SK-N-SH (cell line): ENCODE measurements around the gene FGF5. TPM values are rescaled to one million over a fixed set of nuclear protein-coding genes. Genes with fewer than 3 reads are reported as not detected.

Source experiments
- CTCF ChIA-PET: fragments of 300-600, 350-600 bp; formaldehyde crosslinking; extraction: SDS; loops from one replicate; lab custom pipeline; 2021; lab: Yijun Ruan, JAX
- POLR2A ChIA-PET: fragments of 350-600 bp; sonication (Branson Sonifier 250); formaldehyde crosslinking; extraction: SDS; loops from one replicate; lab custom pipeline; 2020; ENCODE audit warnings: antibody characterized with exemption, inconsistent platforms; lab: Yijun Ruan, JAX
- DNase-seq: peaks from one replicate; pipeline ENCODE4 v3.0.0; 2012
- H2AFZ ChIP-seq: fragments of 200-600 bp; sonication (generic); 2 replicates; pipeline ENCODE4 v1.8.1; 2016; ENCODE audit warnings: antibody characterized with exemption, mild to moderate bottlenecking, low read depth
- H3F3A ChIP-seq: fragments of 200-600 bp; sonication (generic); replicated peaks from 2 replicates; pipeline ENCODE3; 2016; ENCODE audit warnings: antibody characterized with exemption, mild to moderate bottlenecking; ENCODE audit not compliant: insufficient read depth
- H3K27ac ChIP-seq, 2 experiments: fragments of 200-500 bp in 1 of 2; fragments of 200-600 bp in 1 of 2; sonication (Bioruptor generic) in 1 of 2; sonication (generic), shearing (Covaris generic) in 1 of 2; 2 replicates each; pipeline versions ENCODE4 v1.5.1 to v1.6.1; 2014 to 2016; ENCODE audit warnings: low read depth in 2 of 2, inconsistent platforms in 1 of 2, low read length in 1 of 2, mild to moderate bottlenecking in 1 of 2, mixed read lengths in 1 of 2
- H3K27me3 ChIP-seq: fragments of 200-600 bp; sonication (generic), shearing (Covaris generic); 2 replicates; pipeline ENCODE4 v1.6.1; 2016; ENCODE audit warnings: mixed run types; ENCODE audit not compliant: insufficient read depth
- H3K36me3 ChIP-seq, 2 experiments: fragments of 200-500 bp in 1 of 2; fragments of 200-600 bp in 1 of 2; sonication (Bioruptor generic) in 1 of 2; sonication (generic) in 1 of 2; replicated peaks in 1 of 2; 2 replicates each; pipeline versions ENCODE3 to v1.5.1; 2014 to 2016; ENCODE audit warnings: low read length in 1 of 2, mild to moderate bottlenecking in 1 of 2; ENCODE audit not compliant: insufficient read depth in 2 of 2, control insufficient read depth in 1 of 2
- H3K4me1 ChIP-seq, 2 experiments: fragments of 200-500 bp in 1 of 2; fragments of 200-600 bp in 1 of 2; sonication (Bioruptor generic) in 1 of 2; sonication (generic), shearing (Covaris generic) in 1 of 2; 2 replicates each; pipeline versions ENCODE4 v1.5.1 to v1.6.1; 2014 to 2016; ENCODE audit warnings: low read depth in 1 of 2, low read length in 1 of 2, mixed run types in 1 of 2; ENCODE audit not compliant: insufficient read depth in 2 of 2, control insufficient read depth in 1 of 2
- H3K4me2 ChIP-seq: fragments of 200-600 bp; sonication (generic), shearing (Covaris generic); 2 replicates; pipeline ENCODE4 v1.6.1; 2017; ENCODE audit warnings: mixed run types
- H3K4me3 ChIP-seq, 2 experiments: fragments of 200-500 bp in 1 of 2; fragments of 200-600 bp in 1 of 2; sonication (Bioruptor generic) in 1 of 2; sonication (generic), shearing (Covaris generic) in 1 of 2; 2 replicates each; pipeline versions ENCODE4 v1.5.1 to v1.8.1; 2014 to 2016; ENCODE audit warnings: low read depth in 2 of 2, inconsistent platforms in 1 of 2, low read length in 1 of 2, mild to moderate bottlenecking in 1 of 2, mixed read lengths in 1 of 2, moderate library complexity in 1 of 2
- H3K79me2 ChIP-seq: fragments of 200-600 bp; sonication (generic); 2 replicates; pipeline ENCODE4 v1.8.1; 2017; ENCODE audit warnings: mild to moderate bottlenecking; ENCODE audit not compliant: insufficient read depth
- H3K9ac ChIP-seq: fragments of 200-600 bp; sonication (generic); 2 replicates; pipeline ENCODE4 v1.6.1; 2017; ENCODE audit warnings: mixed run types
- H3K9me2 ChIP-seq: fragments of 200-600 bp; sonication (generic); 2 replicates; pipeline ENCODE4 v1.6.1; 2017; ENCODE audit warnings: mixed run types
- H3K9me3 ChIP-seq: fragments of 200-600 bp; sonication (generic); 2 replicates; pipeline ENCODE4 v1.6.1; 2017; ENCODE audit warnings: mixed run types, mild to moderate bottlenecking, moderate library complexity
- H4K20me1 ChIP-seq: fragments of 200-600 bp; sonication (generic); 2 replicates; pipeline ENCODE4 v1.6.1; 2017; ENCODE audit warnings: mild to moderate bottlenecking, mixed run types; ENCODE audit not compliant: insufficient read depth
- FOXM1 ChIP-seq: IDR thresholded peaks from 2 replicates; pipeline ENCODE4 v1.4.0; 2012; ENCODE audit warnings: low read depth, mild to moderate bottlenecking
- GABPA ChIP-seq: IDR thresholded peaks from 2 replicates; pipeline ENCODE4 v1.4.0; 2012; ENCODE audit warnings: low read depth, mild to moderate bottlenecking
- GATA2 ChIP-seq: sonication (generic); formaldehyde crosslinking; IDR thresholded peaks from 2 replicates; pipeline ENCODE4 v1.5.0; 2020; ENCODE audit warnings: mild to moderate bottlenecking, missing genetic modification reagents
- JUND ChIP-seq: IDR thresholded peaks from 2 replicates; pipeline ENCODE4 v1.4.0; 2012
- MEF2A ChIP-seq: IDR thresholded peaks from 2 replicates; pipeline ENCODE4 v1.4.0; 2012; ENCODE audit warnings: low read depth, borderline replicate concordance
- MXI1 ChIP-seq: IDR thresholded peaks from 2 replicates; pipeline ENCODE4 v1.6.1; 2012; ENCODE audit warnings: mild to moderate bottlenecking, low read depth, low read length, improper control_type of control experiment
- NFIC ChIP-seq: IDR thresholded peaks from 2 replicates; pipeline ENCODE4 v1.4.0; 2012; ENCODE audit warnings: borderline replicate concordance
- POLR2AphosphoS5 ChIP-seq: IDR thresholded peaks from 2 replicates; pipeline ENCODE4 v1.6.1; 2012; ENCODE audit warnings: low read depth, low read length
- RAD21 ChIP-seq: IDR thresholded peaks from 2 replicates; pipeline ENCODE4 v1.6.1; 2012; ENCODE audit warnings: mild to moderate bottlenecking, low read length
- RCOR1 ChIP-seq: fragments of 150-350 bp; IDR thresholded peaks from 2 replicates; pipeline ENCODE4 v1.6.1; 2017; ENCODE audit warnings: antibody characterized with exemption, low read length
- RXRA ChIP-seq: IDR thresholded peaks from 2 replicates; pipeline ENCODE4 v1.4.0; 2012; ENCODE audit warnings: low read depth, mild to moderate bottlenecking, borderline replicate concordance
- SIN3A ChIP-seq: IDR thresholded peaks from 2 replicates; pipeline ENCODE4 v1.6.1; 2012; ENCODE audit warnings: low read depth, mild to moderate bottlenecking, low read length, moderate library complexity, borderline replicate concordance
- SMC3 ChIP-seq: IDR thresholded peaks from 2 replicates; pipeline ENCODE4 v1.6.1; 2012; ENCODE audit warnings: low read depth, low read length, improper control_type of control experiment
- TCF12 ChIP-seq: IDR thresholded peaks from 2 replicates; pipeline ENCODE4 v1.4.0; 2012
- YY1 ChIP-seq: IDR thresholded peaks from 2 replicates; pipeline ENCODE4 v1.4.0; 2012; ENCODE audit warnings: low read depth, mild to moderate bottlenecking
- WGBS: methylation state at CpG from one replicate; pipeline ENCODE4 v1.1.6; 2017; ENCODE audit warnings: low lambda C conversion rate; 5-methylcytosine and 5-hydroxymethylcytosine counted together
- polyA plus RNA-seq, 3 experiments: library from polyadenylated mRNA; depleted of rRNA; stranded (reverse); fragments of >200 nt; gene quantifications; 2 replicates each; pipeline ENCODE4 v1.2.3, GENCODE V29; 2012
- TF ChIP-seq, protein P1 (sequence below): IDR thresholded peaks from 2 replicates; pipeline ENCODE4; 2012
- TF ChIP-seq, protein P2 (sequence below): IDR thresholded peaks from 2 replicates; pipeline ENCODE4 v1.4.0; 2012; ENCODE audit warnings: low read depth, borderline replicate concordance
- TF ChIP-seq, protein P3 (sequence below): fragments of 200-600 bp; sonication (generic); IDR thresholded peaks from 2 replicates; pipeline ENCODE4 v1.6.1; 2017; ENCODE audit warnings: antibody characterized with exemption, mild to moderate bottlenecking, moderate library complexity
- TF ChIP-seq, protein P4 (sequence below): IDR thresholded peaks from 2 replicates; pipeline ENCODE4 v1.6.1; 2012; ENCODE audit warnings: mild to moderate bottlenecking, low read depth, low read length, moderate library complexity

FGF5 gene
- polyA plus RNA-seq, 1 of the 3 experiments (the other 2 are of a cell fraction): 17.7 TPM

DNA sequence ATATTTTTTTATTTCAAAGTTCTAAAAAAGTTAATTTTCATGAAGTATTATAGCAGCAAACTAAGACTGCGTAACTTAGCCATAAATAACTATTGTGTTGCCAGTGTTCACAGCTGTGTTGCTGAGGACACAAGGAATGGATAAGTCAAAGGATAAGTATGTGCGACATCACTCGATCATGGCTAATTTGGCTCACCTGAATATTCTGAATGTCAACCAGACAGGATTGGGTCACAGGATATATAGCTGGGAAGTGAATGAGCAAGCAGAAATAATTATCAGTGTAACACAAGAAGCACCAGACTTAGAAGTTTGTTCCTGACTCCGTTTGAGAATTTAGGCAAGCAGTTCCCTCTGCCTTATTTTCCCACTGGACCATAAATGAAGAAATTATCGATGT is 35.3 kb upstream of the FGF5 start:
- Histone ChIP-seq H4K20me1 (no peaks in the 10 kb centered on the region), H3K9me2 (no peaks in the 10 kb centered on the region), H3K79me2 (peaks cover 2% of the 10 kb centered on the region; the same call in 1 of the 2 replicates), H3K4me1 (peaks cover 0 to 30% of the 10 kb centered on the region in 2 experiments; a peak in 3 of 4 replicates), H3K4me3 (no peak overlapping the region), H3K9me3 (no peaks in the 10 kb centered on the region), H3K27ac (peak overlapping the region; percentile 4 to 58; a peak in 1 of 4 replicates), H3F3A (peaks cover 25% of the 10 kb centered on the region), H3K27me3 (no peaks in the 10 kb centered on the region), H3K36me3 (no peaks in the 10 kb centered on the region), H3K9ac (peak overlapping the region; percentile 19; the same call in 1 of the 2 replicates), H2AFZ (peak overlapping the region; percentile 82), H3K4me2 (no peak overlapping the region)
- 57% methylated on average over 5 of the region's 5 CpGs for WGBS
- TF ChIP-seq, protein P1, sequence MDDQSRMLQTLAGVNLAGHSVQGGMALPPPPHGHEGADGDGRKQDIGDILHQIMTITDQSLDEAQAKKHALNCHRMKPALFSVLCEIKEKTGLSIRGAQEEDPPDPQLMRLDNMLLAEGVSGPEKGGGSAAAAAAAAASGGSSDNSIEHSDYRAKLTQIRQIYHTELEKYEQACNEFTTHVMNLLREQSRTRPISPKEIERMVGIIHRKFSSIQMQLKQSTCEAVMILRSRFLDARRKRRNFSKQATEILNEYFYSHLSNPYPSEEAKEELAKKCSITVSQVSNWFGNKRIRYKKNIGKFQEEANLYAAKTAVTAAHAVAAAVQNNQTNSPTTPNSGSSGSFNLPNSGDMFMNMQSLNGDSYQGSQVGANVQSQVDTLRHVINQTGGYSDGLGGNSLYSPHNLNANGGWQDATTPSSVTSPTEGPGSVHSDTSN: peak; percentile 69; the same call in 1 of the 2 replicates
- TF ChIP-seq YY1 (no peak), GATA2 (no peak), NFIC (no peak), JUND (no peak), SMC3 (no peak), GABPA (no peak), POLR2AphosphoS5 (peak; percentile 33; the same call in 1 of the 2 replicates), MXI1 (no peak), RAD21 (no peak), RCOR1 (no peak), FOXM1 (no peak), TCF12 (peak; percentile 58; the same call in 1 of the 2 replicates), MEF2A (no peak), RXRA (no peak), SIN3A (no peak)
- TF ChIP-seq, protein P2, sequence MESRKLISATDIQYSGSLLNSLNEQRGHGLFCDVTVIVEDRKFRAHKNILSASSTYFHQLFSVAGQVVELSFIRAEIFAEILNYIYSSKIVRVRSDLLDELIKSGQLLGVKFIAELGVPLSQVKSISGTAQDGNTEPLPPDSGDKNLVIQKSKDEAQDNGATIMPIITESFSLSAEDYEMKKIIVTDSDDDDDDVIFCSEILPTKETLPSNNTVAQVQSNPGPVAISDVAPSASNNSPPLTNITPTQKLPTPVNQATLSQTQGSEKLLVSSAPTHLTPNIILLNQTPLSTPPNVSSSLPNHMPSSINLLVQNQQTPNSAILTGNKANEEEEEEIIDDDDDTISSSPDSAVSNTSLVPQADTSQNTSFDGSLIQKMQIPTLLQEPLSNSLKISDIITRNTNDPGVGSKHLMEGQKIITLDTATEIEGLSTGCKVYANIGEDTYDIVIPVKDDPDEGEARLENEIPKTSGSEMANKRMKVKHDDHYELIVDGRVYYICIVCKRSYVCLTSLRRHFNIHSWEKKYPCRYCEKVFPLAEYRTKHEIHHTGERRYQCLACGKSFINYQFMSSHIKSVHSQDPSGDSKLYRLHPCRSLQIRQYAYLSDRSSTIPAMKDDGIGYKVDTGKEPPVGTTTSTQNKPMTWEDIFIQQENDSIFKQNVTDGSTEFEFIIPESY: no peak
- TF ChIP-seq, protein P3, sequence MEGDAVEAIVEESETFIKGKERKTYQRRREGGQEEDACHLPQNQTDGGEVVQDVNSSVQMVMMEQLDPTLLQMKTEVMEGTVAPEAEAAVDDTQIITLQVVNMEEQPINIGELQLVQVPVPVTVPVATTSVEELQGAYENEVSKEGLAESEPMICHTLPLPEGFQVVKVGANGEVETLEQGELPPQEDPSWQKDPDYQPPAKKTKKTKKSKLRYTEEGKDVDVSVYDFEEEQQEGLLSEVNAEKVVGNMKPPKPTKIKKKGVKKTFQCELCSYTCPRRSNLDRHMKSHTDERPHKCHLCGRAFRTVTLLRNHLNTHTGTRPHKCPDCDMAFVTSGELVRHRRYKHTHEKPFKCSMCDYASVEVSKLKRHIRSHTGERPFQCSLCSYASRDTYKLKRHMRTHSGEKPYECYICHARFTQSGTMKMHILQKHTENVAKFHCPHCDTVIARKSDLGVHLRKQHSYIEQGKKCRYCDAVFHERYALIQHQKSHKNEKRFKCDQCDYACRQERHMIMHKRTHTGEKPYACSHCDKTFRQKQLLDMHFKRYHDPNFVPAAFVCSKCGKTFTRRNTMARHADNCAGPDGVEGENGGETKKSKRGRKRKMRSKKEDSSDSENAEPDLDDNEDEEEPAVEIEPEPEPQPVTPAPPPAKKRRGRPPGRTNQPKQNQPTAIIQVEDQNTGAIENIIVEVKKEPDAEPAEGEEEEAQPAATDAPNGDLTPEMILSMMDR: no peak
- TF ChIP-seq, protein P4, sequence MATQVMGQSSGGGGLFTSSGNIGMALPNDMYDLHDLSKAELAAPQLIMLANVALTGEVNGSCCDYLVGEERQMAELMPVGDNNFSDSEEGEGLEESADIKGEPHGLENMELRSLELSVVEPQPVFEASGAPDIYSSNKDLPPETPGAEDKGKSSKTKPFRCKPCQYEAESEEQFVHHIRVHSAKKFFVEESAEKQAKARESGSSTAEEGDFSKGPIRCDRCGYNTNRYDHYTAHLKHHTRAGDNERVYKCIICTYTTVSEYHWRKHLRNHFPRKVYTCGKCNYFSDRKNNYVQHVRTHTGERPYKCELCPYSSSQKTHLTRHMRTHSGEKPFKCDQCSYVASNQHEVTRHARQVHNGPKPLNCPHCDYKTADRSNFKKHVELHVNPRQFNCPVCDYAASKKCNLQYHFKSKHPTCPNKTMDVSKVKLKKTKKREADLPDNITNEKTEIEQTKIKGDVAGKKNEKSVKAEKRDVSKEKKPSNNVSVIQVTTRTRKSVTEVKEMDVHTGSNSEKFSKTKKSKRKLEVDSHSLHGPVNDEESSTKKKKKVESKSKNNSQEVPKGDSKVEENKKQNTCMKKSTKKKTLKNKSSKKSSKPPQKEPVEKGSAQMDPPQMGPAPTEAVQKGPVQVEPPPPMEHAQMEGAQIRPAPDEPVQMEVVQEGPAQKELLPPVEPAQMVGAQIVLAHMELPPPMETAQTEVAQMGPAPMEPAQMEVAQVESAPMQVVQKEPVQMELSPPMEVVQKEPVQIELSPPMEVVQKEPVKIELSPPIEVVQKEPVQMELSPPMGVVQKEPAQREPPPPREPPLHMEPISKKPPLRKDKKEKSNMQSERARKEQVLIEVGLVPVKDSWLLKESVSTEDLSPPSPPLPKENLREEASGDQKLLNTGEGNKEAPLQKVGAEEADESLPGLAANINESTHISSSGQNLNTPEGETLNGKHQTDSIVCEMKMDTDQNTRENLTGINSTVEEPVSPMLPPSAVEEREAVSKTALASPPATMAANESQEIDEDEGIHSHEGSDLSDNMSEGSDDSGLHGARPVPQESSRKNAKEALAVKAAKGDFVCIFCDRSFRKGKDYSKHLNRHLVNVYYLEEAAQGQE: no peak
- DNase-seq: no peak
- ChIA-PET CTCF (interaction anchor here (1.0 to 2.0 kb wide), 4 partner anchors 11 to 1279 kb away, joined by 3 to 7 read pairs (median 4); no protein-coding TSS in a partner anchor), POLR2A (no interaction called here)
